NCI-H1930 (cell line): ENCODE results near the gene WNT6.

ENCODE experiments used
- DNase-seq, 2 experiments: peaks; one replicate each; lab custom pipeline; 2025; lab: John Stamatoyannopoulos, UW

WNT6 gene

GRCh38 chr2:218877891-218878290, 18.3 kb downstream of the WNT6 start:
- DNase-seq, result no peak

- no peak for DNase-seq
Observed at GRCh38 chr2:218878486-218878885, 18.9 kb downstream of the WNT6 start.

GRCh38 chr2:218878926-218879761, 19.5 kb downstream of the WNT6 start:
- DNase-seq, result no peak

GRCh38 chr2:218879776-218880101, 20.1 kb downstream of the WNT6 start:
- DNase-seq, result no peak

GRCh38 chr2:218880102-218880858, 20.7 kb downstream of the WNT6 start, which contains the start of gene WNT10A:
Gene WNT10A (plus strand): TSS chr2:218880852. CDS start chr2:218880996, 144 bp downstream.
- DNase-seq, result no peak

GRCh38 chr2:218880859-218881594, 21.4 kb downstream of the WNT6 start:
- no peak for DNase-seq

- no peak for DNase-seq
Observed at GRCh38 chr2:218881744-218882460, 22.3 kb downstream of the WNT6 start.

GRCh38 chr2:218882461-218882816, 22.8 kb downstream of the WNT6 start:
- no peak for DNase-seq

GRCh38 chr2:218882866-218883366, 23.3 kb downstream of the WNT6 start:
- DNase-seq, result no peak

GRCh38 chr2:218883491-218884490, 24.2 kb downstream of the WNT6 start:
- DNase-seq, result no peak

- no peak for DNase-seq
Observed at GRCh38 chr2:218884519-218884918, 24.9 kb downstream of the WNT6 start.

GRCh38 chr2:218885981-218886947, 26.7 kb downstream of the WNT6 start:
- no peak for DNase-seq

GRCh38 chr2:218887079-218887478, 27.5 kb downstream of the WNT6 start:
- DNase-seq, result no peak

- DNase-seq, result no peak
Observed at GRCh38 chr2:218888341-218888740, 28.7 kb downstream of the WNT6 start.

- no peak for DNase-seq
Observed at GRCh38 chr2:218889937-218890336, 30.3 kb downstream of the WNT6 start.

GRCh38 chr2:218890369-218890768, 30.8 kb downstream of the WNT6 start:
- no peak for DNase-seq

- no peak for DNase-seq
Observed at GRCh38 chr2:218891275-218892135, 31.9 kb downstream of the WNT6 start.

- peak; percentile 54 to 75 for DNase-seq
Observed at GRCh38 chr2:218892693-218893348, 33.2 kb downstream of the WNT6 start.
